Measurements from ENCODE around the gene INTS11.

GRCh38 chr1:1371746-1372711, 47.6 kb upstream of the INTS11 start:
- TF ChIP-seq BRCA1 (IDR thresholded peaks at IDR 0.05; ENCODE audit: low read depth, low read length) (no peak), SIN3A (conservative IDR thresholded peaks at IDR 0.05 in 1 of 2, IDR thresholded peaks at IDR 0.05 in 1 of 2; ENCODE audit: low read depth in 1 of 2, low read length in 2 of 2) (peak; percentile 57 to 74; a peak in 1 of 4 replicates), GABPA (IDR thresholded peaks at IDR 0.05; ENCODE audit: borderline replicate concordance, insufficient read depth, low read length) (peak; percentile 80; the same call in 1 of the 2 replicates), CTCF (IDR thresholded peaks at IDR 0.05; ENCODE audit: control extremely low read depth in 1 of 3, insufficient read depth in 1 of 3, low read depth in 1 of 3, low read length in 3 of 3) (peak; percentile 87 to 91 (median 90)), GTF2F1 (IDR thresholded peaks at IDR 0.05; ENCODE audit: borderline replicate concordance, low read depth, low read length) (no peak), EGR1 (IDR thresholded peaks at IDR 0.05; ENCODE audit: borderline replicate concordance, low read depth, low read length) (no peak), CHD1 (IDR thresholded peaks at IDR 0.05; ENCODE audit: low read depth, low read length) (no peak), PHF8 (conservative IDR thresholded peaks at IDR 0.05; ENCODE audit: low read depth, low read length) (no peak), POLR2A (IDR thresholded peaks at IDR 0.05; ENCODE audit: control extremely low read depth in 1 of 2, low read depth in 2 of 2, low read length in 2 of 2) (peak in 1 of 2 experiments; percentile 37; a peak in 1 of 3 replicates), EZH2 (IDR thresholded peaks at IDR 0.05; ENCODE audit: low read depth, low read length, severe bottlenecking) (no peak), NRF1 (IDR thresholded peaks at IDR 0.05; ENCODE audit: low read depth, low read length) (no peak), RFX5 (IDR thresholded peaks at IDR 0.05; ENCODE audit: borderline replicate concordance, low read depth, low read length) (no peak), ZNF274 (IDR thresholded peaks at IDR 0.05; ENCODE audit: borderline replicate concordance, extremely low read depth, low read length) (no peak), SRF (IDR thresholded peaks at IDR 0.05; ENCODE audit: low read depth, low read length) (no peak)

Data from H1 (cell line).